Astrocyte of the cerebellum (primary cell): Measurements from ENCODE around the gene TMEM37.

Experiments used
- DNase-seq: peaks from one replicate; pipeline ENCODE4 v3.0.0-alpha.2; 2011; ENCODE audit warnings: low read depth
- H3K4me3 ChIP-seq: 2 replicates; pipeline ENCODE4 v1.5.1; 2011; ENCODE audit warnings: mild to moderate bottlenecking, low read depth, low read length, moderate library complexity
- in situ Hi-C: cut with HindIII; loops from 2 replicates; pipeline ENCODE4 v1.10.0; 2017; ENCODE audit warnings: low sequenced_read_pairs
- TF ChIP-seq, protein P1 (sequence below): IDR thresholded peaks from 2 replicates; pipeline ENCODE4 v1.5.1; 2012; ENCODE audit warnings: low read length, low read depth, moderate library complexity, mild to moderate bottlenecking; ENCODE audit errors: missing control alignments

The TMEM37 gene

DNA sequence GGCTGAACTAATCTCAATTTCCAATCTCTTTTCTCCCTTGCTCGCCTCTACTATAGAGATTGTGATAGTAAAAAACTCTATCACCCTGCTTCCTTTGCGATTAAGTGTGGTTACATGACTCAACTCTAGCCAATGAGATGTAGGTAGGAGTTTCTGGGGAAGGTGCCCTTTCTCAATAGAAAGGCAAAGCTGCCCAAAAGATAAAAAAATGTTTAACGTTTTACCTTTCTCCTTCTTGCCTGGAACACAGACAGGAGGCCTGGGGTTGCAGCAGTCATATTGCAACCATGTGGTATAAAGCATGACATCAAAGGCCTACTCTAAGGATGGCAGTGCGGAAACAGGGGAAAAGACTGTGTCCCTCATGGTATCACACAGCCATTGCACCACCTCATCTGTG, 31.5 kb downstream of the TMEM37 start:
- in situ Hi-C loops = no loop called here
- H3K4me3 ChIP-seq = no peak overlapping the region
- TF ChIP-seq, protein P1, sequence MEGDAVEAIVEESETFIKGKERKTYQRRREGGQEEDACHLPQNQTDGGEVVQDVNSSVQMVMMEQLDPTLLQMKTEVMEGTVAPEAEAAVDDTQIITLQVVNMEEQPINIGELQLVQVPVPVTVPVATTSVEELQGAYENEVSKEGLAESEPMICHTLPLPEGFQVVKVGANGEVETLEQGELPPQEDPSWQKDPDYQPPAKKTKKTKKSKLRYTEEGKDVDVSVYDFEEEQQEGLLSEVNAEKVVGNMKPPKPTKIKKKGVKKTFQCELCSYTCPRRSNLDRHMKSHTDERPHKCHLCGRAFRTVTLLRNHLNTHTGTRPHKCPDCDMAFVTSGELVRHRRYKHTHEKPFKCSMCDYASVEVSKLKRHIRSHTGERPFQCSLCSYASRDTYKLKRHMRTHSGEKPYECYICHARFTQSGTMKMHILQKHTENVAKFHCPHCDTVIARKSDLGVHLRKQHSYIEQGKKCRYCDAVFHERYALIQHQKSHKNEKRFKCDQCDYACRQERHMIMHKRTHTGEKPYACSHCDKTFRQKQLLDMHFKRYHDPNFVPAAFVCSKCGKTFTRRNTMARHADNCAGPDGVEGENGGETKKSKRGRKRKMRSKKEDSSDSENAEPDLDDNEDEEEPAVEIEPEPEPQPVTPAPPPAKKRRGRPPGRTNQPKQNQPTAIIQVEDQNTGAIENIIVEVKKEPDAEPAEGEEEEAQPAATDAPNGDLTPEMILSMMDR = no peak
- DNase-seq = no peak

DNA sequence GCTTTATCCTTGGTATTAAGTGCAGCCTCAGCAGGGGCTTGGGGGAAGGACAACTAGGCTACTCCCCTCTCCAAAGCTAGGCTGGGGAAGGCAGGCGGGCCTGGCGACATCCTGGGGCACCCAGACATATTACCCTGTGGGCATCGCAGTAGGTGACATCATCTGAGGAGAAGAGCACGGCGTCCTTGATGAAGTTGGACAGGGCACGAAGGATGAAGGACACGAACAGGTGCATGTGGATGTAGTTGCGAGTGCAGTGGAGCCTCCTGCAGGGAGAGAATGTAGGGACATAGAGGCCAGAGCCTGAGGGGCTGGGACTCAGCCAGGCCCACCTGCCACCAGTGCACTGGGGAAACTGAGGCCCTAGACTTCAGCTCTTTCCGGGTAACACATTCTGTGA, 32.3 kb downstream of the TMEM37 start:
- TF ChIP-seq, protein P1 = no peak
- DNase-seq = no peak
- in situ Hi-C loops = no loop called here
- no peak overlapping the region for H3K4me3 ChIP-seq

DNA sequence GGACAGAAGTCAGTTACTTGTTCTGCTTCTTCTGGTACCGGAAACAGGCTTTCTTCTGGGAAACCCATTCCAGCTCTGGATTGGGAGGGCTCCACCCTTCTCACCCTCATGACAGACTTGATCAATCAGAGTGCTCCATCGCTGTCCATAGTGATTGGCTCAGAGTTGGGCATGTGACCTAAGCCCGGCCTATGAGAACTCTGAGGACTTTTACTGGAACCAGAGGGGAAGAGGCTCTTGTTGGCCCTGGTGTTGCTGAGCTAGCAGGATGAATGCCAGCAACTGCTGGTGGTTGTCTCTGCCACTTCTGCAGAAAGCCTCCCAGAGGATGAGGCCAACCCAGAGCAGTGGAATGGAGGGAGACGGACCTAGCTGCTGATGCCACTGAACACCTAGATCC, 33.3 kb downstream of the TMEM37 start:
- no peak overlapping the region for H3K4me3 ChIP-seq
- in situ Hi-C loops = no loop called here
- TF ChIP-seq, protein P1 = no peak
- no peak for DNase-seq

DNA sequence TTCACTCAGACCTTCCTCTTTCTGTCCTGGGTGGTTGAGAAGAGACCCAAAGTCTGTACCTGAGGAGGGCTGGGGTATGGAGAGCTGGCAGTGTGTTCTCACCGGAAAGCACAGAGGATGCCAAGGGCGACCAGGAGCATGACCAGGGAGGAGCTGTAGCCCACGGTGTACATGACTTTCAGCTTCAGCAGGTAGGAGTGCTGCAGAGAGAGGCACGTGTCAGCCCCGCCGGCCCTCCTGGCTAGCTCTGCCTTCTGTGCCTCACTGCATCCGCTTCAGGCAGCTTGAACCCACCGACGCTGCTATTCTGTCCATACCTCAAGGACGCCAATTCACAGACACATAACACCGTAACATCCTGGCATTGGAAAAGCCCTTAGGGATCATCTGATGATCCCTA, 34.0 kb downstream of the TMEM37 start:
- H3K4me3 ChIP-seq = no peak overlapping the region
- in situ Hi-C loops = no loop called here
- TF ChIP-seq, protein P1 = no peak
- DNase-seq = no peak

DNA sequence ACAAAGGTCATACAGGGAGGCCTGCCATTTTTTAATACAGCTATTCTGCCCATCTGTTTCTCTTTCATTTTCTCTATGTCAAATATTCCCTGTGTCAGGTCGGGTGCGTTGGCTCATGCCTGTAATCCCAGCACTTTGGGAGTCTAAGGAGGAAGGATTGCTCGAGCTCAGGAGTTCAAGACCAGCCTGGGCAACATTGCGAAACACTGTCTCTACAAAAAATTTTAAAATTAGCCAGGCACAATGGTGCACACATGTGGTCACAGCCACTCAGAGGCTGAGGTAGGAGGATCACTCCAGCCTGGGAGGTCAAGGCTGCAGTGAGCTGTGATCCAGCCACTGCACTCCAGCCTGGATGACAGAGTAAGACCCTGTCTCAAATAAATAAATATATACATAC, 34.7 kb downstream of the TMEM37 start:
- DNase-seq = no peak
- TF ChIP-seq, protein P1 = no peak
- H3K4me3 ChIP-seq = no peak overlapping the region
- in situ Hi-C loops = no loop called here

DNA sequence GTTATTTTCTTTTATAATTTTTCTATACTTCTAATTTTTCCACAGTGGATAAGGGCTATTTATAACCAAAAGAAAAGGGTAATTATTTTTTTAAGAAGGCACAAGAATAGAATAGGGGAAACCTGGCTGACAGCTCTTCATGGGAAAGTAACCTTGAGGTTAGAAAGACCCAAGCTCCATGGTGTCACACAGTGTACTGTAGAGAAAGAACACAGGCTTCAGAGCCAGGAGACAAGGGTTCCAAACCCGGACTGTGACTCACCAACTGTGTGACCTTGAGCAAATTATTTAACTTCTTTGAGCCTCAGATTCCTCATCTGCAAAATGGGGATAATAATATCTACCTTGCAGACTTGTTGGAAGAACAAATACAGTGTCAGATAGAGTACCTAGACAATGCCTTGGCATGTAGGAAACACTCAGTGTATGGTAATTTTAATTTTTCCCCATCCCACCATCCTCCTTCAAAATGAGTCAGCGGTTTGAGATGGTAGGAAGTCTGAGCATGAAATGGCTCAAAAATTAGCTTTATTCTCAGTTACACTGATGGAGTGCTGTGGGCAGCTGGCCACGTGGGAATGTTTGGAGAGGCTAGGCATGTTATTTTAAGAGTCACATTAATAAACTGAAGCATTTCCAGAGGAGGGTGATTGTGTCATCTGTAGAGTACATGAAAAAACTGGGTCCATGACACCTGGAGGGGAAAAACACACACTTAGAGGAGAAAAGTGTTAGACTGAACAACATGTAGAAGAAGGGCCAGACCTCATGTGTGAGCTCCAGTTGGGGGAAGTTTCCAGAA, 36.7 kb downstream of the TMEM37 start:
- no peak overlapping the region for H3K4me3 ChIP-seq
- in situ Hi-C loops = no loop called here
- peak; percentile 31 for DNase-seq
- TF ChIP-seq, protein P1 = no peak

DNA sequence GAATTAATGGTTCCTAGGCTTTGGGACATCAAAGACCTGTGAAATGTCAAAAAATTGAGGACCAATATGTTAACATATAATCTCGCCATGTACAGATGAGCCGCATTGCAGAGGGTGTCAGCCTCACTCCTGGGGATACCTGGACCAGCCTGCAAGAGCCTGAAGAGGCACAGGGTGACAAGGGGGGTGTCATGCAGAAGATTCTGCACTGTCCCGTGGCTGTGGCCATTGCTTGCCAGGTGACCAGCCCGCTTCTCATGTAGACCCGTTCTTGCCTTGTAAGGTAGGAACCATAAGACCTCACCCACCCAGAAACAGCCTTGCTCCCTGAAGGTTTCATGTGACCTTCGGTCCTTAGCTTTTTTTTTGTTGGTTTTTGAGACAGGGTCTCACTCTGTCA, 37.5 kb downstream of the TMEM37 start:
- in situ Hi-C loops = no loop called here
- H3K4me3 ChIP-seq = no peak overlapping the region
- TF ChIP-seq, protein P1 = no peak
- DNase-seq = no peak
